GM23338 (cell line): ENCODE data around the gene ZNF587B. TPM values are rescaled to one million over a fixed set of nuclear protein-coding genes. Genes with fewer than 3 reads are reported as not detected.

Source experiments
- ATAC-seq: fragments of 200-7000 bp; cut with Tn5 transposase; 3 replicates; pipeline ENCODE4 v1.9.1; 2020
- DNase-seq: peaks from one replicate; pipeline ENCODE4 v3.0.0-alpha.2; 2015; ENCODE audit warnings: low spot score
- H2AFZ ChIP-seq: fragments of 200-600 bp; sonication (generic); 2 replicates; pipeline ENCODE4 v1.8.0; 2016; ENCODE audit warnings: antibody characterized with exemption, mild to moderate bottlenecking, moderate library complexity
- H3F3A ChIP-seq: fragments of 200-600 bp; sonication (generic); replicated peaks from 2 replicates; pipeline ENCODE4 v1.8.0; 2017; ENCODE audit warnings: antibody characterized with exemption, mixed run types, low read depth
- H3K27ac ChIP-seq: fragments of 200-600 bp; sonication (generic); 2 replicates; pipeline ENCODE4 v1.6.1; 2016; ENCODE audit warnings: low read depth
- H3K27me3 ChIP-seq: fragments of 200-600 bp; sonication (generic); 2 replicates; pipeline ENCODE4 v1.8.0; 2016; ENCODE audit warnings: mild to moderate bottlenecking, mixed run types, moderate library complexity; ENCODE audit not compliant: insufficient read depth
- H3K36me3 ChIP-seq: fragments of 200-600 bp; sonication (generic); 2 replicates; pipeline ENCODE4 v1.8.0; 2016; ENCODE audit warnings: mild to moderate bottlenecking; ENCODE audit not compliant: insufficient read depth
- H3K4me1 ChIP-seq: fragments of 200-600 bp; sonication (generic); 2 replicates; pipeline ENCODE4 v1.8.0; 2016; ENCODE audit warnings: mild to moderate bottlenecking, moderate library complexity; ENCODE audit not compliant: insufficient read depth
- H3K4me2 ChIP-seq: fragments of 200-600 bp; sonication (generic); 2 replicates; pipeline ENCODE4 v1.7.1; 2017; ENCODE audit warnings: mixed run types
- H3K4me3 ChIP-seq: fragments of 200-600 bp; sonication (generic); 2 replicates; pipeline ENCODE4 v1.6.1; 2016; ENCODE audit warnings: mixed run types
- H3K79me2 ChIP-seq: fragments of 200-600 bp; sonication (generic); replicated peaks from 2 replicates; pipeline ENCODE4 v1.8.0; 2017; ENCODE audit warnings: mild to moderate bottlenecking; ENCODE audit not compliant: insufficient read depth
- H3K9me2 ChIP-seq: fragments of 200-600 bp; sonication (generic); 2 replicates; pipeline ENCODE4 v1.8.0; 2017; ENCODE audit not compliant: insufficient read depth
- H4K20me1 ChIP-seq: fragments of 200-600 bp; sonication (generic); replicated peaks from 2 replicates; pipeline ENCODE4 v1.8.0; 2017; ENCODE audit warnings: mild to moderate bottlenecking; ENCODE audit not compliant: insufficient read depth
- H3K27ac Mint-ChIP-seq: 2 replicates; pipeline ENCODE4 v1.8.0; 2020; ENCODE audit warnings: inconsistent platforms, mild to moderate bottlenecking, moderate library complexity, mixed read lengths
- H3K27me3 Mint-ChIP-seq: 3 replicates; pipeline ENCODE4 v1.8.0; 2022; ENCODE audit warnings: low read depth, mild to moderate bottlenecking, moderate library complexity, mixed read lengths, inconsistent platforms; ENCODE audit not compliant: insufficient read depth, poor library complexity
- H3K36me3 Mint-ChIP-seq: 3 replicates; pipeline ENCODE4 v1.8.0; 2021; ENCODE audit warnings: low read depth, mild to moderate bottlenecking, inconsistent platforms, moderate library complexity, mixed read lengths
- H3K4me1 Mint-ChIP-seq: 3 replicates; pipeline ENCODE4 v1.8.0; 2020; ENCODE audit warnings: mild to moderate bottlenecking, inconsistent platforms, mixed read lengths
- H3K4me3 Mint-ChIP-seq: 3 replicates; pipeline ENCODE4 v1.8.0; 2021; ENCODE audit warnings: moderate library complexity, mild to moderate bottlenecking, inconsistent platforms, mixed read lengths
- H3K9me3 Mint-ChIP-seq: 3 replicates; pipeline ENCODE4 v1.8.0; 2020; ENCODE audit warnings: moderate library complexity, mild to moderate bottlenecking, inconsistent platforms, mixed read lengths
- CREB1 ChIP-seq: fragments of 250-450 bp; sonication (Bioruptor Pico); IDR thresholded peaks from 2 replicates; pipeline ENCODE4 v1.5.0; 2020; ENCODE audit warnings: low read depth, mild to moderate bottlenecking, moderate library complexity
- CTCF ChIP-seq, 2 experiments: fragments of 200-600 bp in 1 of 2; sonication (generic) in 1 of 2; conservative IDR thresholded peaks; 2 replicates each; pipeline versions ENCODE4 v1.5.1 to v1.6.1; 2016 to 2017; ENCODE audit warnings: antibody characterized with exemption in 2 of 2, low read depth in 2 of 2, mild to moderate bottlenecking in 2 of 2, moderate library complexity in 1 of 2
- ETS1 ChIP-seq: IDR thresholded peaks from 2 replicates; pipeline ENCODE4 v1.6.1; 2016; ENCODE audit warnings: antibody characterized with exemption
- POLR2AphosphoS5 ChIP-seq: IDR thresholded peaks from 2 replicates; pipeline ENCODE4 v1.6.1; 2016; ENCODE audit warnings: antibody characterized with exemption, low read depth
- REST ChIP-seq: IDR thresholded peaks from one replicate; pipeline ENCODE4 v1.6.1; 2018; ENCODE audit warnings: antibody characterized with exemption; ENCODE audit not compliant: unreplicated experiment
- STAT1 ChIP-seq: IDR thresholded peaks from one replicate; pipeline ENCODE4 v1.6.1; 2016; ENCODE audit warnings: antibody characterized with exemption; ENCODE audit not compliant: unreplicated experiment
- ZNF331 ChIP-seq: fragments of 250-450 bp; sonication (Bioruptor Pico); IDR thresholded peaks from 2 replicates; pipeline ENCODE4 v1.5.0; 2020; ENCODE audit warnings: low read depth, mild to moderate bottlenecking, moderate library complexity
- polyA plus RNA-seq: library from polyadenylated mRNA; unstranded; fragments of >200 nt; fragmentation: Nextera tagmentation; extraction: Ambion mirVana; gene quantifications from 2 replicates; pipeline ENCODE4 v1.2.1, GENCODE V29; 2016
- total RNA-seq: library from RNA; depleted of rRNA; stranded (reverse); fragments of >200 nt; shearing (Covaris generic); gene quantifications from 2 replicates; pipeline ENCODE4 v1.2.3, GENCODE V29; 2014

Gene ZNF587B
- total and polyA plus RNA-seq, 2 experiments from 2014 or later, result 16.6 to 62.0 TPM

GRCh38 chr19:57802269-57802668 is 27.8 kb upstream of the ZNF587B start (continued):
- TF ChIP-seq REST (no peak), ETS1 (no peak), POLR2AphosphoS5 (no peak), CTCF (conservative IDR thresholded peaks at IDR 0.05; ENCODE audit: low read depth in 2 of 2) (peak in 1 of 2 experiments; percentile 49; a peak in 3 of 4 replicates)

- H3K79me2 ChIP-seq, result peaks cover 6% of the 10 kb centered on the region; the same call in 1 of the 2 replicates
- Mint-ChIP-seq H3K27ac (peak overlapping the region; percentile 96), H3K36me3 (peaks cover 23% of the 10 kb centered on the region), H3K4me3 (peak overlapping the region; percentile 86), H3K9me3 (no peaks in the 10 kb centered on the region), H3K4me1 (peaks cover 52% of the 10 kb centered on the region), H3K27me3 (peaks cover 10% of the 10 kb centered on the region)
- no peaks in the 10 kb centered on the region for H3K9me2 ChIP-seq
- H4K20me1 ChIP-seq, result no peaks in the 10 kb centered on the region
- H3K27me3 ChIP-seq, result no peaks in the 10 kb centered on the region
- peak overlapping the region; percentile 60 for H3K4me3 ChIP-seq
- peaks cover 4% of the 10 kb centered on the region; the same call in 1 of the 2 replicates for H3F3A ChIP-seq
- H3K36me3 ChIP-seq, result peaks cover 7% of the 10 kb centered on the region; the same call in 1 of the 2 replicates
- H3K27ac ChIP-seq, result peak overlapping the region; percentile 100
- TF ChIP-seq CREB1 (no peak), STAT1 (no peak), CTCF (conservative IDR thresholded peaks at IDR 0.05; ENCODE audit: low read depth in 2 of 2) (no peak), ZNF331 (CRISPR knock-in tag) (no peak)
- no peak overlapping the region for H2AFZ ChIP-seq
- ATAC-seq (peak; percentile 22), DNase-seq (peak; percentile 70)
- peak overlapping the region; percentile 75 for H3K4me2 ChIP-seq
- peaks cover 36% of the 10 kb centered on the region for H3K4me1 ChIP-seq
These were observed 26.9 kb upstream of the ZNF587B start for GRCh38 chr19:57803265-57803593.
